Keratinocyte (primary cell): ENCODE data around the gene LSM7. TPM values are rescaled to one million over a fixed set of nuclear protein-coding genes. Genes with fewer than 3 reads are reported as not detected.

Experiments
- DNase-seq: peaks from one replicate; pipeline ENCODE4 v3.0.0-alpha.2; 2011; ENCODE audit warnings: low read depth, missing footprints, low spot score
- FAIRE-seq: peaks from 2 replicates; lab custom pipeline; 2011; peaks lifted over from hg19 to GRCh38; lab: Jason Lieb, UNC
- H2AFZ ChIP-seq: 2 replicates; pipeline ENCODE4 v1.6.0; 2012; ENCODE audit warnings: low read length, control low read depth, inconsistent platforms; ENCODE audit not compliant: control insufficient read depth
- H3K27ac ChIP-seq: 2 replicates; pipeline ENCODE4 v1.5.1; 2011; ENCODE audit warnings: low read length; ENCODE audit not compliant: control insufficient read depth, insufficient read depth
- H3K27me3 ChIP-seq: 3 replicates; pipeline ENCODE4 v1.6.0; 2011; ENCODE audit warnings: low read length; ENCODE audit not compliant: control insufficient read depth, insufficient read depth; ENCODE audit errors: extremely low read depth
- H3K36me3 ChIP-seq, 2 experiments: 2 replicates in 1 of 2; 3 replicates in 1 of 2; pipeline ENCODE4 v1.5.1; 2011; ENCODE audit warnings: low read length in 2 of 2, mild to moderate bottlenecking in 1 of 2; ENCODE audit not compliant: control insufficient read depth in 2 of 2, insufficient read depth in 2 of 2; ENCODE audit errors: extremely low read depth in 1 of 2
- H3K4me1 ChIP-seq: 3 replicates; pipeline ENCODE4 v1.5.1; 2011; ENCODE audit warnings: low read length; ENCODE audit not compliant: control insufficient read depth, insufficient read depth; ENCODE audit errors: extremely low read depth
- H3K4me2 ChIP-seq: 3 replicates; pipeline ENCODE4 v1.6.0; 2011; ENCODE audit warnings: low read depth, low read length; ENCODE audit not compliant: control insufficient read depth, insufficient read depth; ENCODE audit errors: extremely low read depth
- H3K4me3 ChIP-seq, 3 experiments: fragments of 200-600 bp in 1 of 3; sonication (generic) in 1 of 3; 2 replicates in 2 of 3; 3 replicates in 1 of 3; pipeline ENCODE4 v1.5.1; 2011 to 2016; ENCODE audit warnings: low read length in 3 of 3, mild to moderate bottlenecking in 3 of 3, control low read depth in 2 of 3, inconsistent platforms in 1 of 3, low read depth in 1 of 3, mixed read lengths in 1 of 3, mixed run types in 1 of 3, moderate library complexity in 1 of 3; ENCODE audit not compliant: control insufficient read depth in 2 of 3, insufficient read depth in 2 of 3; ENCODE audit errors: extremely low read depth in 1 of 3
- H3K79me2 ChIP-seq: 2 replicates; pipeline ENCODE4 v1.6.0; 2012; ENCODE audit warnings: low read length; ENCODE audit not compliant: control insufficient read depth, insufficient read depth
- H3K9ac ChIP-seq: 3 replicates; pipeline ENCODE4 v1.6.0; 2011; ENCODE audit warnings: low read length; ENCODE audit not compliant: control insufficient read depth, insufficient read depth; ENCODE audit errors: extremely low read depth
- H3K9me1 ChIP-seq: 3 replicates; pipeline ENCODE4 v1.6.0; 2011; ENCODE audit warnings: low read length; ENCODE audit not compliant: control insufficient read depth, insufficient read depth; ENCODE audit errors: extremely low read depth
- H3K9me3 ChIP-seq: 2 replicates; pipeline ENCODE4 v1.5.1; 2012; ENCODE audit warnings: low read depth, low read length; ENCODE audit not compliant: control insufficient read depth
- H4K20me1 ChIP-seq: 3 replicates; pipeline ENCODE4 v1.6.0; 2011; ENCODE audit warnings: low read length; ENCODE audit not compliant: control insufficient read depth, insufficient read depth; ENCODE audit errors: extremely low read depth
- CTCF ChIP-seq, 3 experiments: IDR thresholded peaks in 1 of 3; conservative IDR thresholded peaks in 1 of 3; optimal IDR thresholded peaks in 1 of 3; 2 replicates in 2 of 3; 3 replicates in 1 of 3; pipeline versions ENCODE3 to v1.5.1; 2011; ENCODE audit warnings: low read length in 3 of 3, mild to moderate bottlenecking in 3 of 3, moderate library complexity in 2 of 3, control low read depth in 1 of 3, inconsistent platforms in 1 of 3; ENCODE audit not compliant: insufficient read depth in 2 of 3; ENCODE audit errors: extremely low read depth in 1 of 3
- EZH2 ChIP-seq: IDR thresholded peaks from one replicate; pipeline ENCODE4 v1.6.1; 2012; ENCODE audit warnings: inconsistent platforms, mild to moderate bottlenecking, low read length, moderate library complexity
- dilution Hi-C: fragments of 300-500 bp; cut with MboI; formaldehyde crosslinking; loops from one replicate; pipeline ENCODE4 v1.7.0; 2020; ENCODE audit warnings: low sequenced_read_pairs; ENCODE audit not compliant: extremely low pct_ligation_motif_present
- polyA plus RNA-seq, 5 experiments: library from polyadenylated mRNA; depleted of rRNA in 3 of 5; stranded (reverse) in 3 of 5; stranded (forward) in 1 of 5; unstranded in 1 of 5; fragments of >200 nt; gene quantifications; 1 replicate in 1 of 5; 2 replicates in 3 of 5; 3 replicates in 1 of 5; pipeline versions ENCODE4 v1.2.1 to v1.2.3, GENCODE V29; 2011 to 2012; ENCODE audit warnings: missing spikeins in 2 of 5, low read depth in 1 of 5, low replicate concordance in 1 of 5

The LSM7 gene
- polyA plus RNA-seq, 1 donor (not counting 4 experiments of a cell fraction or from before 2014, with no cell fraction given) = 243 TPM

GRCh38 chr19:2332341-2333026 lies 4.1 kb upstream of the LSM7 start:
- TF ChIP-seq EZH2 = no peak
- TF ChIP-seq CTCF (optimal IDR thresholded peaks at IDR 0.05 in 1 of 3, IDR thresholded peaks at IDR 0.05 in 1 of 3, conservative IDR thresholded peaks at IDR 0.05 in 1 of 3; ENCODE audit: extremely low read depth in 1 of 3, insufficient read depth in 2 of 3, low read length in 3 of 3) = no peak
- Histone ChIP-seq H3K4me3 (no peak overlapping the region), H3K79me2 (peaks cover 59% of the 10 kb centered on the region), H3K36me3 (peaks cover 0 to 3% of the 10 kb centered on the region in 2 experiments), H2AFZ (no peak overlapping the region), H3K4me2 (no peak overlapping the region), H3K27ac (no peak overlapping the region), H3K4me1 (peaks cover 4% of the 10 kb centered on the region), H3K9ac (no peak overlapping the region), H3K9me1 (peaks cover 3% of the 10 kb centered on the region), H4K20me1 (peaks cover 8% of the 10 kb centered on the region), H3K9me3 (no peaks in the 10 kb centered on the region), H3K27me3 (no peaks in the 10 kb centered on the region)
- dilution Hi-C loops = no loop called here
- DNase-seq (no peak), FAIRE-seq (no peak)

GRCh38 chr19:2331601-2332246 lies 3.3 kb upstream of the LSM7 start:
- Histone ChIP-seq H2AFZ (no peak overlapping the region), H3K4me3 (no peak overlapping the region), H3K9me1 (peaks cover 3% of the 10 kb centered on the region), H3K79me2 (peaks cover 66% of the 10 kb centered on the region), H3K27me3 (no peaks in the 10 kb centered on the region), H3K4me1 (peaks cover 10% of the 10 kb centered on the region), H3K36me3 (peaks cover 2 to 8% of the 10 kb centered on the region in 2 experiments), H3K27ac (no peak overlapping the region), H4K20me1 (peaks cover 8% of the 10 kb centered on the region), H3K4me2 (no peak overlapping the region), H3K9ac (no peak overlapping the region), H3K9me3 (no peaks in the 10 kb centered on the region)
- no peak for FAIRE-seq
- DNase-seq = no peak
- no peak for TF ChIP-seq CTCF (optimal IDR thresholded peaks at IDR 0.05 in 1 of 3, IDR thresholded peaks at IDR 0.05 in 1 of 3, conservative IDR thresholded peaks at IDR 0.05 in 1 of 3; ENCODE audit: extremely low read depth in 1 of 3, insufficient read depth in 2 of 3, low read length in 3 of 3)
- TF ChIP-seq EZH2 = no peak
- dilution Hi-C loops = no loop called here
